HG02884 (cell line): ENCODE data around the gene BIN1.
"Not testable (repeated sequence)": the region's sequence is repeated elsewhere in the genome, so short reads cannot be mapped to it uniquely, and the experiment has no call there.

Source experiments
- ATAC-seq: cut with Tn5 transposase; IDR thresholded peaks from one replicate; pipeline ENCODE4 v1.9.1; 2021; ENCODE audit warnings: mild to moderate bottlenecking, moderate library complexity; ENCODE audit not compliant: unreplicated experiment

Gene BIN1

GRCh38 chr2:127134833-127135830 is 28.2 kb upstream of the BIN1 start:
- ATAC-seq = no peak

DNA sequence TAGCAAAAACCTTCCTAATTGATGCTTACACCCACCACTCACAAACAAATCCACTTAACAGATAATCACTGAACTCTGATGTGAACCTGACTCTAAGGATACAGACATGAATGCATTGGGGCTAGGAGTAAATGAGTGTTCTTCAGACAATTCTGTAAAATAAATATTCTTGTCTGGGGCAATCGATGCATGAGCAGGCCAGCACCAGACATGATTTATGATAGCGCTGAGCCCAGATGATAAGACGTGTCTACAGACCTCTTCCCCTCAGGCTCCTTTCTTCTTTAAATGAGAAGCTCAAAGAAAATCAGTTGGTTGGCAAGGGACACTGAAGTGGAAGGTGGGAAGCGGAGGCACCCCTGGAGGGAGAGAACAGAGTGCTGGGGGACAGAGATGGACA is 27.3 kb upstream of the BIN1 start:
- ATAC-seq = no peak

GRCh38 chr2:127133793-127134192 is 26.8 kb upstream of the BIN1 start:
- ATAC-seq = no peak

DNA sequence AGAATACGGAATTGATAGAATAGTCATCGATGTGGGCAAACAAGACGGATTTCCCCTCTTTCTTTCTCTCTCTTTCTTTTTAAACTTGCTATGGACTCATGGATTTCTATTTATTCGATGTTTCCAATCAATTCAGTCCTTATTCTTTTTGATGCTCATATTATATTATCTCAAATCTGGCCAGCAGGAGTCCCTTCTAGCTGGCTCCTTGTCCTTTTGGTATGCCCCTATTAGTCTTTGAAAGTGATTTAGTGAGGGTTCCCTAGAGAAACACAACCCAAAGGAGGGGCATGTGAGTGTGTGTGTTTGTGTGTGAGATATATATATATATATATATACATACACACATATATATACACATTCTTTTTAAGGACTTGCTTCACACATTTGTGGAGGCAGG is 23.5 kb upstream of the BIN1 start:
- ATAC-seq = no peak

DNA sequence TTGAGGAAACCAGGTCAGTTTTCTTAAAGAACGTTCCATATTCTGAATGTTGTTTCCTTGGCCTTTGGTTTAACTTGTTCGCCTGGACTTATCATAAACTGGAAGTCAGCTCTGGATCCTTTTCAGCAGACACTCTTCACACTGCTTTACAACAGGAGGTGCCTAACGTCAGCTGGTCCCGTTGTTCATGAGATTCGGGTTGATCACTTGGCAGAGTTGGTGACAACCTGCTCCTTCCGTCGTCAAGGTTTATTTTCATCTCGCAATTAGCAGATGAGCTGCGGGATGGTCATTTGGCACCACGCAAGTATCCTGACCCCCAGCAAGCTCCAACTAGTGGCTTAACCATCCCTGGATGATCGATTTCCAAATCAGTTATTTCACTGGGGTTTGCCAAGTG is 23.0 kb upstream of the BIN1 start:
- ATAC-seq = no peak

GRCh38 chr2:127128445-127128904 is 21.5 kb upstream of the BIN1 start:
- ATAC-seq = peak; percentile 92

- ATAC-seq = no peak
Measured at GRCh38 chr2:127125821-127126220, 18.9 kb upstream of the BIN1 start.

- no peak for ATAC-seq
Measured at GRCh38 chr2:127124426-127124825, 17.5 kb upstream of the BIN1 start.

DNA sequence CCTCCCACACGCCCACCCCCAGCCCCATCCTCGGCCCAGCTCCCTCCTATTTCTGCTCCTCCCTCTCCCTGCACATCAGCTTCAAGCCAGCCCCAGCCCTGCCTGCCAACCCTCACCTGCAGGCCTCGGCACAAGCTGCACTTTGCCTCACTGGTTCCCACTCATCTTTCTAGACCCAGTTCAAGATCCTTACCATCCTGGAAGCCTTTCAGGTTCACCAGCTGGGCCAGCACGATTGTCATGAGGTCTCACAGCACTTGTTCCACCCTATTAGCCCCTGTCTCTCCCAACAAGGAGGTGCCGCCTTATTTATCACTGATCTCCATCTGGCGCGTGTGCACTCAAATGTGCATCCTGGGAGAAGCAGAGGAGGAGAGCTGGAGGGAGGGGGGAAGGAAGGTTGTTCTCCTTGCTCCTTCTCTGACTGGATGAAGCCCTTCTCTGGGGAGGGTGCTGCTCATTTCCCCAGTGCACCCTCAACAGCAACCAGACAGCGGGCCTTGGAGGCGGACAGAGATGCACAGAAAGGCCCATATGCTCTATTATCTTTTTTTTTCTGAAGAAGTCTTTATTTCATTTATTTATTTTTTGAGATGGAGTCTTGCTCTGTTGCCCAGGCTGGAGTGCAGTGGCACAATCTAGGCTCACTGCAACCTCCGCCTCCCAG is 15.5 kb upstream of the BIN1 start:
- ATAC-seq = no peak

DNA sequence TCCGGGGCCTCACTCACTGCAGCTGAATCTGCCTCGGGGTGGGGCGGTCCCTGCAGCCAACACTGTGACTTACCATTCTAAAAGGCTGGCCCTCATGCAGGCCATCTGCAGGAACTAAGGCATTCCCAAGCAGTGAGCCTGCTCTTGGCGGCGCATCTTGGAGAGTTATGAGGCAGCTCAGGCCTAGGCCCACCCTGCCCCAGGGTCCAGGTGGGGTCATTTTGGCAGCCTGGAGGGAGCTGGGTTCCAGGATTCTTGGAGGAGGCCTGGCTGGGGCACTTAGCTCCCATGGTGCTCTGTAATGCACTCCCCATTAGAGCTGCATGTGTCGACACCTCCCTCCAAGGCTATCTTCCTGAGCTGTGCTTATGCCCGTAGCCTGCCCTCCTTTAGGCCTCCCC is 14.8 kb upstream of the BIN1 start:
- no peak for ATAC-seq

GRCh38 chr2:127121353-127121752 is 14.4 kb upstream of the BIN1 start:
- ATAC-seq = no peak

GRCh38 chr2:127120408-127120807 is 13.5 kb upstream of the BIN1 start:
- not testable (repeated sequence) for ATAC-seq

GRCh38 chr2:127118467-127118866 is 11.5 kb upstream of the BIN1 start:
- no peak for ATAC-seq

GRCh38 chr2:127118038-127118437 is 11.1 kb upstream of the BIN1 start:
- no peak for ATAC-seq

DNA sequence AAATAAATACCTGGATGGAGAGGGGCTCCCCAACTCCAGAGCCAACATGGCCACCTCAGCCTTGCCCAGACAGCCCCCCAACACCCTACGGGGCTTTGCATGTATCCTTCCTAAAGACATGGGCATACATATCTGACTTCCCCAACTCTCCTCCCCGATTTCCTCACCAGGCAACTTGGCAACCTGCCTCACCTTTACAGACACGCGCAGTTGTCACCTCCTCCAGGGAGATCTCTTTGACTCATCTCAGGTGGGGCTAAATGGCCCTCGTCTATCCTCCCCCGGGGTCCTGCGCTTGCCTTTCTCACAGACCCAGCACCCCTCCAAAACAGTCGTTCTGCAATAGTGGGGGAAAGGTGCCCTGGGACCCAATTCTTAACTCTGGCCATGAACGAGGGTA is 10.6 kb upstream of the BIN1 start:
- ATAC-seq = no peak

DNA sequence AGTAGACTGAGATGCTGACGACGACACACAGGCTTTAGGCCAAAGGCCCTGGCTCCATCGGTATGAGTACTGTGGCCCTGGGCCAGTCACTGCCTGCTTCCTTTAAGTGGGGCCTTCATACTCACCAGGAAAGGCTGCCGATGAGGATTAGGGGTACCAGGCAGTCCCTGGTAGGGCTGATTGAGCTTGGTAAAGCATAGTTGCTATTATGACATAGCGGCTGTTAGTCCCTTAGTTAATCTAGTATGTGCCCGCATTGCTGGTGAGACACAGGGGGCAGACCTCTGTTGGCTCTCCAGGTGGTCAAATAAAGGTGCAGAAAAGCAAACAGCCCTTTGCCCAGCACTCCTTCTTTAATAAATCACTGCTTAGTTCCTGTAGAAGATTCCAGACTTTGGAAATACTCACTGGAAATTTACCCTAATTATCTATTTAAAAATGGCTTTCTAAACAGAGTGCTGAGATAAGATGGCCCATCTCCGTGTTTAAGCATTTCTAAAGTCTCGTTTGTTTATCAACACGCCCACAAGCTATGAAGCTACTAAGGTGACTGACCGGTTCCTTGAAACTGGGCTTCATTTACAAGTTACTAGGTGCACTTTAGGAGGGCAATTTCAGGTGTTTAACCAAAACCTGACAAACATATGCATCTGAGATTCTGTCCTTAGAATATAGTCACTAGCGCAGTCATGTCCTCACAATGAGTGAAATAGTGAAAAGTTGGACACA is 8.7 kb upstream of the BIN1 start:
- no peak for ATAC-seq

GRCh38 chr2:127110985-127111384 is 4.0 kb upstream of the BIN1 start:
- ATAC-seq = no peak

- ATAC-seq = no peak
Measured at GRCh38 chr2:127108090-127108523, 1.2 kb upstream of the BIN1 start.

DNA sequence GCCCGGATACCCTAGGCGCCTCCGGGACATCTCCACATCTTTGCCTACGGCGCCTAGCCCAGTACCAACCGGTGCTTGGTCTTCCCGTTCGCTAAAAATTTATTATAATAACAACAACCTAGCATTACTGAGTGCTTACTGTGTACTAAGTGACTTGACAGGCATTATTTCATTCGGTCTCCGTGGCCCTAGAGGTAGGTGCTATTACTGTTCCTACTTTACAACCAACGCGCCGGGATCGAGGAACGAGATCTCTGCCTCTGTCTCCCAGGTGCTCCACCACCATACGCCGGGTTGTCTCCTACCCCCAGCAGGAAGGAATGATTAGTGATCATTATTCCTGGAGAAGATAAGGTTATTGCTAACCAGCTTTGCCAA is 657 bp upstream of the BIN1 start:
- ATAC-seq = peak; percentile 13

DNA sequence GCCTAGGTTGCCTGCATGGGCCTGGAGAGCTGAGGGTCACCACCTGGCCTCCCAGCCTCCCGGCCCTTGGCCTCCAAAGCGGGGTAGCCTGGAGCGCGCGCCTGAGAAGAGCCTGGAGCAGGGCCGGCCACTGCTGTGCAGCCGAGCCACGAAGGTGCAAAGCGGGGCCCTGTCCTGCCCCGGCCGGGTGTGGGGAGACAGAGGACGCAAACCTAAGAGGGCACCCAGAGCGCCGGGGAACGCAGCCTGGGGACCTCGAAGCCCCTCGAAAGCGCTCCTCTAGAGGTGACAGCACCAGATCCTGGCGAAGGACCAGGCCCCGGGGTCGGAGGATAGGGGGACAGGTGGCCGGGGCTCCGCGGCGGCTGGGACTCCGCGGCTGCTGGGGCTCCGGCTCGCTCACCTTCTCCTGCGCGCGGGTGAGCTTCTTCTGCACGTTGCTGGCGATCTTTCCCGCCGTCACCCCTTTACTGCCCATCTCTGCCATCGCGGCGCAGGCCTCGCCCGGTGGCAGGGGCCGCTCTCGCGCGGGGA is 430 bp downstream of the BIN1 start:
- peak; percentile 19 for ATAC-seq
